SK-MEL-5 (cell line): ENCODE results near the gene CDK5R2. TPM values are rescaled to one million over a fixed set of nuclear protein-coding genes. Genes with fewer than 3 reads are reported as not detected.

Experiments
- small RNA-seq, 2 experiments: library from RNA; depleted of rRNA; stranded (forward); fragments of <200 nt; gene quantifications; one replicate each; pipeline ENCODE3, GENCODE V24; 2014
- total RNA-seq: library from RNA; depleted of rRNA; stranded (reverse); fragments of >200 nt; shearing (Covaris generic); gene quantifications from 2 replicates; pipeline ENCODE4 v1.2.3, GENCODE V29; 2014; rRNA removed

The CDK5R2 gene
- total RNA-seq, 1 experiment from 2014 or later, result 0.24 TPM

Small RNA genes within 50 kb of the gene (small RNA-seq; reads per million reads assigned to genes)
- gene MIR375 (0.04 to 8.9 reads per million in 2 experiments), gene RNU6-642P (0 reads per million in 2 experiments)

Other genes starting within 250 kb of the CDK5R2 start
- 32.3 and 41.4 TPM in 2 replicates for gene TTLL4, start 248.8 kb upstream of the CDK5R2 start, total RNA-seq
- gene CYP27A1, start 177.5 kb upstream of the CDK5R2 start, total RNA-seq, result 57.1 and 61.8 TPM in 2 replicates
- not detected in 2 replicates for gene PRKAG3, start 127.9 kb upstream of the CDK5R2 start, total RNA-seq
- not detected in 2 replicates for gene WNT6, start 99.9 kb upstream of the CDK5R2 start, total RNA-seq
- 0.05 and 0.11 TPM in 2 replicates for gene WNT10A, start 78.8 kb upstream of the CDK5R2 start, total RNA-seq
- not detected in 2 replicates for gene FEV, start 25.5 kb downstream of the CDK5R2 start, total RNA-seq
- gene CRYBA2, start 33.8 kb downstream of the CDK5R2 start, total RNA-seq, result not detected in 2 replicates
- gene CFAP65, start 81.8 kb downstream of the CDK5R2 start, total RNA-seq, result 0.16 and 0.24 TPM in 2 replicates
- not detected in 2 replicates for gene IHH, start 101.3 kb downstream of the CDK5R2 start, total RNA-seq
- gene NHEJ1, start 201.1 kb downstream of the CDK5R2 start, total RNA-seq, result 25.5 and 28.4 TPM in 2 replicates
- gene SLC23A3, start 210.4 kb downstream of the CDK5R2 start, total RNA-seq, result 0.13 and 0.34 TPM in 2 replicates
- 42.6 and 46.4 TPM in 2 replicates for gene CNPPD1, start 217.3 kb downstream of the CDK5R2 start, total RNA-seq
- 104 and 124 TPM in 2 replicates for gene RETREG2, start 218.6 kb downstream of the CDK5R2 start, total RNA-seq
- 10.9 and 16.2 TPM in 2 replicates for gene ZFAND2B, start 247.1 kb downstream of the CDK5R2 start, total RNA-seq